HepG2 (cell line): Measurements from ENCODE around the gene PADI6.

Experiments
- ATF7 ChIP-seq, 2 experiments: fragments of 450-650 bp in 1 of 2; sonication (generic) in 1 of 2; formaldehyde crosslinking in 1 of 2; IDR thresholded peaks; 2 replicates each; pipeline versions ENCODE4 v1.4.0 to v1.6.1; 2016 to 2020; ENCODE audit warnings: antibody characterized with exemption in 1 of 2, mild to moderate bottlenecking in 1 of 2, missing genetic modification reagents in 1 of 2
- BHLHE40 ChIP-seq: IDR thresholded peaks from 2 replicates; pipeline ENCODE4 v1.6.1; 2011; ENCODE audit warnings: low read length, improper control_type of control experiment
- CEBPB ChIP-seq: IDR thresholded peaks from 2 replicates; pipeline ENCODE4 v1.6.1; 2011; ENCODE audit warnings: low read depth, low read length, improper control_type of control experiment, borderline replicate concordance
- CTCF ChIP-seq: sonication (generic); formaldehyde crosslinking; IDR thresholded peaks from 2 replicates; pipeline ENCODE4 v1.5.0; 2020; ENCODE audit warnings: mild to moderate bottlenecking, missing genetic modification reagents, moderate library complexity
- KDM4B ChIP-seq: sonication (generic); formaldehyde crosslinking; IDR thresholded peaks from 2 replicates; pipeline ENCODE4 v1.4.0; 2020; ENCODE audit warnings: missing genetic modification reagents
- MIER2 ChIP-seq: IDR thresholded peaks from 2 replicates; pipeline ENCODE4 v1.6.1; 2016; ENCODE audit warnings: missing biosample characterization, missing genetic modification reagents

- no peak for TF ChIP-seq CTCF (CRISPR knock-in tag)
- no peak for TF ChIP-seq KDM4B (CRISPR knock-in tag)
- TF ChIP-seq MIER2 (CRISPR knock-in tag), result no peak
- TF ChIP-seq CEBPB, result no peak
- no peak for TF ChIP-seq BHLHE40
- TF ChIP-seq ATF7 (IDR thresholded peaks at IDR 0.05), result no peak
- TF ChIP-seq ATF7 (CRISPR knock-in tag; IDR thresholded peaks at IDR 0.05), result no peak
Measured at GRCh38 chr1:17392199-17392740, 20.3 kb downstream of the PADI6 start.
